GM19035 (cell line): ENCODE results near the gene UACA.
"Not testable (repeated sequence)": the region's sequence is repeated elsewhere in the genome, so short reads cannot be mapped to it uniquely, and the experiment has no call there.

Experiments
- ATAC-seq: cut with Tn5 transposase; IDR thresholded peaks from one replicate; pipeline ENCODE4 v1.9.1; 2021; ENCODE audit not compliant: unreplicated experiment

The UACA gene

DNA sequence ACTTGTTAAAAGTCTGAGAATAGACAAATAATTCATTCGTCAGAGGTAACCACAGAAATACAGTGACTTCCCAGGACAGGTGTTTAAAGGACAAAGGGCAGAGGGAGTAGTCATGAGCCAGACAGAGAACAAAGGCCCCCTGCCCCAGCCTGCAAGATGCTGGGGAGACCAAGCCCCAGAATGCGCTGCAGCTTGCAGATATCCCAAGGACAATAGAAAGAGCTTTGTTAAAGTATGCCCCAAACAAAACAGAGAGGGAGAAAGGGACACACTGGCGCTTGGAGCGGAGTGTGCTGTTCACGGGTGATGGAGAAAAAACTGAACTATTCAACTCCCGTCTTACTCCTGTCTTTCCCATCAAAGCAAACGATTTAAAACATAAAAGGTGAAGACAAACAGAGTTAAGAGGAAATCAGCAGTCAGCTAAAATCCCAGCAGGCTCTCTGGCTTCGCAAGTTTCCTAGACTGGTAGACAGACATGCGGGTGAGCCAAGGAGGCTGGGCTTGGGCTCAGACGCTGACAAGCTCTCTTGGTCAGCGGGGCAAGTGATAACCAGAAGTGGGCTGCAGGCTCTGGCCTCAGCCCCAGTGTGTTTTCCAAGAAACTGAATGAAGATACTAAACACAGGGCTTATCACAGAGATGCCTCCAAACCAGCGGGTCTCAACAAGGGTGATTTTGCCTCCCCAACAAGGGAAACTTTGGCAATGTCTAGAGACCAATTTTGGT lies 130.1 kb downstream of the UACA start:
- ATAC-seq: no peak

DNA sequence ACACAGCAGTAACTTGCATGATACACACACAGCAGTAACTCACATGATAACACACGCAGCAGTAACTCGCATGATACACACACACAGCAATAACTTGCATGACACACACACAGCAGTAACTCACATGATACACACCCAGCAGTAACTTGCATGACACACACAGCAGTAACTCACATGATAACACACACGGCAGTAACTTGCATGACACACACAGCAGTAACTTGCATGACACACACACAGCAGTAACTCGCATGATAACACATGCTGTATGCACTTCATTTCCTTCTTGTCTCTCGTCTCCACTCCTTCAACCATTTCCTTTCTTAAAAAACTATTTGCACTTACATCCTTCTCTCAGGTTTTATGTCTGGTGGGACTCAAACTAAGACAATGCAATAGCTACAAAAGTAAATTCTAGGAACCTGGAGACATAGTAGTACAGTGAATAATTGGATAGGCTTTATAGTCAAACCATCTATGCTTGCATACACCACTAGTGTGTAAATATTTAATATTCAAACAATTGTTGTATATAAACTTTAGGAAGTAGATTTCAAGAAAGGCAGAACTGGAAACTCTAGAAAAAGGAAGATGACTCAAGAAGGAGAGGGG lies 130.8 kb downstream of the UACA start:
- ATAC-seq: no peak

DNA sequence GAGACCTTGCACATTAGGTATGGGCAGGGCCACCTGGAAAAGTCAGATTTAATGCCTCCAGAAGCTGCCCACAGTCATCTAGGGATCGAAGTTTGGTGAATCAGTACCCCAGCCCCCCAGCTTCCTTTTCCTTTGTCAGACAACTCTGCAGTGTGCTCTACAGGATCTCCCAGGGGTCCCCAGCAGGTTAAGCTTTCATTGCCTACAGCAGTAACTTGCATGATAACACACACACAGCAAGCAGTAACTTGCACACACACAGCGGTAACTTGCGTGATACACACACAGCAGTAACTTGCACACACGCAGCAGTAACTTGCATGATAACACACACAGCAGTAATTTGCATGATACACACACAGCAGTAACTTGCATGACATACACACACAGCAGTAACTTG lies 131.3 kb downstream of the UACA start:
- ATAC-seq: no peak

DNA sequence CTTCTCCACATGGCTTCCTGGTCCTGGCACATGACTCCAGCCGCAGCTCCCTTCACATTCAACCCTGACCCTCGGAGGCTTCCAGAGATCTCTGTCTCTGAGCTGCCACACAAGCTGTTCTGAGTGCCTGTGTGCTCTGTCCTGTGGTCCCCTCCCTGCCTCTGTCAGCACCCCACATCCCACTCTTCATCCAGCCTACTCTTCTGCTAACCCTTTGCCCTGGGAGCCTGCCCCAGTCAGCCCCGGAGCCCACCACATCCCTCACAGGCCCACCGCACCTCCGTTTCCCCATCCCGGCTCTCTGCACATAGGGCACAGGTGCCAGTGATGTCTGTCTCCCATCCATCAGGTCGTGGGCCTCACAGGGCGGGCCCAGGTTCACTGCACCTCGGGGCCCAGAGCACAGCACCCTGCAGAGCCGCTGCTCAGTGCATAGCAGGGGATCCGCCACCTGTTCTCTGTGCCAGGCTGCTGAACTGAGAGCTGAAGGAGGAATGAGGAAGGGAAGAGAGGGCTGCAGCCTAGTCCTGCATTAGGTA lies 133.6 kb downstream of the UACA start:
- ATAC-seq: no peak

DNA sequence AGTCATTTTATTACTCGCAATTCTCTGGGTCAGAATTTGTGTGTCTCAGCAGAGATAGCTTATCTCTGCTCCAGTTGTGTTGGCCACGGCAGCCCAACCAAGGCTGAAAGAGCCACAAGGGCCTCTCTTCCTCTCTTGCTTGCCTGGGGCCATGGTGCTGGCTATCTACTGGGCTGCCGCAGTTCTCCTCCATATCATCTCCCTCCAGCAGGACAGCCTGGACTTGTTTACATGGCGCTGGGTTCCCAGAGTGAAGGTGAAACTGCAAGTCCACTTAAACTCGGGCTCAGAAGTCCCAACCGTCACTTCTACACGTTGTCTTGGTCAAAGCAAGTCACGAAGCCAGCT lies 134.8 kb downstream of the UACA start:
- ATAC-seq: no peak

DNA sequence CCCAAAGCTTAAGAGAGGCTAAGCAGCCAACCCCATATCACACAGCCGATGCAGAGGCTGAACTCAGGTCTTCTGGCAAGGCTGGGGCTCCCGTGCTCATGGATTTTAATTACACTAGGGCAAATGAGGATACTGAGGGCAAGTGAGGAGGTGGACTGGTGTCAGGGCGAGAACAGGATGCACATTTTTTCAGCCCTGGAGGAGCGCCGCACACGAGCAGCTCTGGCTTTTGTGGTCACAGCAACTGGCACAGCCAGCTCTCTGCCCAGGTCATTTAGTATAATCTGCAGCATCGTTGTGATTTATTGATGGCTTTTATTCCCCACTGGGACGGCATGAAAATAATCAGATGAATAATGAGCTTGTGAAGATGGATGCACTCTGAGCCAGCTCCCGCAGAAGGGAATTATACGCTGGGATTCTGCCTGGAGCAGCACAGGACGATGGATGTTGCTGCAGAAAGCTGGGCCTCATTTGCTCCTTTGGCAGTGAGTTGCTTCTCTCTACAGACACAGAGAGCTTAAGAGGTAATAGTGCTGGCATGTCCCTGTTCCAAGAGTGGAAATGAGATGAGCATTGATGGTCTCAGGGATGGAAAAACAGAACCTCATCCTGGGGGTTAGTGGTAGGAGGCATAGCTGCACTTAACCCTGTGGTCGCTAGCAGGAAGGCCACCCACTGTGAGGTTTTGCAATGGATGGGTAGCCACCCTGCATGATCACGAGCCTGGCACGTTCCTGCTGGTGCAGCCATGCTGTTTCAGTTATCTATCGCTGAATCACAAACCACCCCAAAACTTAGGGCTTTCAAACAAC lies 135.4 kb downstream of the UACA start:
- no peak for ATAC-seq

DNA sequence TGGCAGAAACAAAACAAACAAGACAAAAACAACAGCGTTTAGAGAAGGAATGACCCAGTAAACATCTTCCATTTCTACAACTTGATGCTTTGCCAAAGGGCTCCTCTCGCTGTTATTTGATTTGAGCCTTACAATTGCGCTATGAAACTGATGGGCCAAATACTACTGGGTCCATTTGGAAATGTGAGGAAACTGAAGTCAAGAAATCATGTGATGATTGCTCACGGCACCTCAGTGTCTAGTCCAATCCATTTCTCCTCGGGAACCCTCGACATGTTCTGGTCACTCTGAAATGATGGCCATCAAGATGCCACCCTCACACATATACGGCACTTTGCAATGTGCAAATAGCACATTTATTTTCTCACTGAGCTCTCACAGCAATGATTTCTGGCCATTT lies 136.0 kb downstream of the UACA start:
- no peak for ATAC-seq

DNA sequence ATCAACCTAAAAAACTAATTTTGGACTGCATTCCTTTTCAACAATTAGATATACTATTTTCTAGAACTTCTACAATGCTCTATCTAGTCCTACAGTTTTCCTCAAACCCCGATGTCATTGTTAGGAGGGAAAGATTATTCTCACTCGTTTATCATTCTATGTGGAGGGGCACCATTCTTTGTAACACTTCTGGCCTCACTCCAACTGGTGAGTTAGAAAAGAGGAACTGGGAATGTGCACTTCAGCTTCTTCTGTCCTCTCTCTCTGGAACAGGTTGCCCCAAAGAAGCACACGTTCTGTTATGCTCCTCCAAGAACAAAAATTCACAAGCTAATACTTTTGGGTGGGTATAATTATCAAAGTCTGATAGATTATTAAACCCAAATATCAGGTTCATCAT lies 137.9 kb downstream of the UACA start:
- ATAC-seq: no peak

DNA sequence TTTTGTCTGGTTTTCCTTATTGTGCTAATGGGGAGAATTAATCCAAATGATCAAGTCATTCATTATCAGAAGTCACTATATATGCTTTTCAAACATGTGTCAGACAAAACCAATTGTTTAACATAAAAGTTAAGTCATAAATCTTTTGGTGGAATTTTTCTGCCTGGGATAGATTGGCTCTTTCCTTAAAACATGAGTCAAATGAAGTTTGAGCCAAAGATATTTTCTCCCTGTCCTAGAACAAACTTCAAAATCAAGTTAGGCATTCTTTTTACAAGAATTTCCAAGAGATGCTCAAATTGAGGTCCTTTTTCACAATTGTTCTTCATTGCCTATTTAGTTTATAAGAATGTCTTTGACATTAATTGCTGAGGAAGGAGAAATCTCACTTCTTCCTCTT lies 138.3 kb downstream of the UACA start:
- ATAC-seq: no peak

DNA sequence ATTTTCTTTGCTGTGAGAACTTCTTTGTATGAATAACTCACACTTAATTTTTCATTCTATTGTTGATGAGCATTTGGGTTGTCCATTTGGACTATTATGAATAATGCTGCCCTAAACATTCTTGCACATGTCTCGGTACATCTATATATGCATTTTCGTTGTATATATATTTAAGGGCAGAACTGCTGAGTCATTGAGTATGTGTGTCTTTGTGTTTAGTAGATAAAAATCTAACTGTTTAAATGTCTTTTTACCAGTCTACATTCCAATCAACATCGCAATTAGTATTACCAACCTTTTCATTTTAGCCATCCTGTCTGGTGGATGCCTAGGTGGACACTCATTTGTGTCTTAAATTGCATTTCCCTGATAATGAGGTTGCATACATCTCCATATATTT lies 144.4 kb downstream of the UACA start:
- ATAC-seq: no peak

DNA sequence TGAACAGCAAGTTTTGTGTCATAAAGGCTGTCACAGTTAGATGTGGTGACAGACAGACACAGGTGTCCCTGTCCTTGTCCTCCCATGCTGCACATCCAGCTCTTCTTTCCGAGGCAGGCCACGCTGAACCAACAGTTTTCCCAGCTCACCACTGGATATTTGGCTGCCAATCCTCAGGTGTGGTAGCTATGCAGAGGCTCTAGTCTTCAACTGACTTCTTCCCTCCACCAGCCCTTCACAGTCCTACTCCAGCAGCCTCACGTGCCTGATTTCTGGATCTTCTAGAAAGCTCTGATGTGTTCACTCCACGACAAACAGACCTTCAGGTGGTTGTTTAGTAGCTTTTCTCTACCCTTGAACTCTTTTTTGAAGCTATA lies 145.5 kb downstream of the UACA start:
- no peak for ATAC-seq

DNA sequence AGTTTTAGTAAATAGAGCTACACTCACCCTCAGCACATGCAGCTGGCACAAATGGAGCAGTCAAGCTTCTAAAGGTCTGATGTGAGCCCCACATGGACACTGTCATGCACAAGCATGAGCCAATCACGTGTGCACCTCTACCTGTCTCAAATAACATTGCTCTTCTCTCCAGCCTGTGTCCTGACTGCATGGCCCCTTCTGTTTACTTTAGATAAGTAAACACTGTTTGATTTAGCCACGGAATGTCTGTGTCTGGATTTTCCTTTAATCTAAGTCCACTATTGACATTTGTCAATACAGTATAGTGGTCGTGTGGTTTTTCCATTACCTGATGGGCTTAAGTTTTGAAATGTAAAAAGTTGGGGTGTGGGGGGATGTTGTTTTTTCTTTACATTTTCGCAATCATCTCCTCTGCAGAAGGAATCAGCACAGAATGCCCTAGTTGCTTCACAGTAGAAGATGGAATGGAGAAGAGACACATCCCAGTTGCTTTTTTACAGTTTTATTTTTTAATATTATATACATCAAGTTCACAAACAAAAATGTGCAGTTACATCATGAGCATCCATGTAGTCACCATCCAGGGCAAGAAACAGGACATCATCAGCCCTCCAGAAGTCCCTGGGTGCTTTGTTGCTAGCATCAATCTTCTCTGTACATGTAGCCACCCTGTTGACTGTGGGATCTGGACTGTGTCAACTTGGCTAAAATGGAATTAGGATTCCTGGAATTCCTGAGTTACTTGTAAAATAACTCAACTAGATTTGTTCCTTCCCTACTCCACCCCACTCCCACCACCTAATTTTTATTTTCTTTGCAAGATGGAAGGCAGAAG lies 146.1 kb downstream of the UACA start:
- ATAC-seq: no peak

DNA sequence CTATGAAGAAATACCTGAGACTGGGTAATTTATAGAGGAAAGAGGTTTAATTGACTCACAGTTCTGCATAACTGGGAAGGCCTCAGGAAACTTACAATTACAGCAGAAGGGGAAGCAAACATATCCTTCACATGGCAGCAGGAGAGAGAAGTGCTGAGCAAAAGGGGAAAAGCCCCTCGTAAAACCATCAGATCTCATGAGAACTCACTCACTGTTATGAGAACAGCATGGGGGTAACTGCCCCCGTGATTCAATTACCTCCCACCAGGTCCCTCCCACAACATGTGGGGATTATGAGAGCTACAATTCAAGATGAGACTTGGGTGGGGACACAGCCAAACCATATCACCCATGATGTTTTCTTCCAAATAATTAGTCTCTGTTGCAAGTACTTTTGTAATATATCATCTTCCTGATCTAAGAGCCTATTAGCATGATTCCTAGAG lies 147.0 kb downstream of the UACA start:
- ATAC-seq: not testable (repeated sequence)

DNA sequence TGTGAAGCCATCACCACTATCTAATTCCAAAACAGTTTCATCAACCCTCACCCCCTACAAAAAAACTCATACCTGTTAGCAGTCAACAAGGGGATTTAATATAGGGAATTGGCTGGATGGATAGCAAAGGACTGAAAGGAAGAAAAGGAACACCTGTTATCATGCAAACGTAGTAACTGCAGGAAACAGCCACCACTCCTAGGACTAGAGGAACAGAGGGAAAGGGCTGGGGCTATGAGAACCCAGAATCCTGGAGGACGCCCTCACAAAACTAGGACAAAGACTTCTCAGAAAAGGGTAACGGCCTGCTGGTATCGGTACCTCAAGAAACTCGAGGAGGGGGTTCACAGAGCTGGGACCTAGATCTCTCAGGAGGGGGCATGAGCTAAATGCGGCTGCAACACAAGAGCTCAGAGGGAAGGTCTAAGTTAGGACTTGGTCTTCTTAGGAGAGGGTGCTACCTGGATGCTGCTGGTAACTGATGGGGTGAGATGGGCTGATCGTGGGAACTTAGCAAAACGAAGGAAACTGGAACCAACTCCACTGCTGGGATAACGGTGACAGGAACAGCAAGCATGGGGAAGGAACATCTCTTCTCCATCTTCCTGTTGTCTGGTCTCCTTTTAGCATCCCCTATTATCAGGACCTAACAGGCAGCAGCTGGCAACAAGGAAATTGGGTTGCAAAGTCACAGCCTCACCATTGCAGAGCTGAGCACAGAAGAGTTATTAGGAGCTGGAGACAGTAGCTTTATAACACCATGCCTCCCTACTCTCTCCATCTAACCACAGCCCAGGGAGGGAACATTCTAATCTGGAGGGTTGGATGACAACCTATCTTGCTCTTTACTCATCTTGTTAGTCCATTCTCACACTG lies 147.7 kb downstream of the UACA start:
- ATAC-seq: no peak

DNA sequence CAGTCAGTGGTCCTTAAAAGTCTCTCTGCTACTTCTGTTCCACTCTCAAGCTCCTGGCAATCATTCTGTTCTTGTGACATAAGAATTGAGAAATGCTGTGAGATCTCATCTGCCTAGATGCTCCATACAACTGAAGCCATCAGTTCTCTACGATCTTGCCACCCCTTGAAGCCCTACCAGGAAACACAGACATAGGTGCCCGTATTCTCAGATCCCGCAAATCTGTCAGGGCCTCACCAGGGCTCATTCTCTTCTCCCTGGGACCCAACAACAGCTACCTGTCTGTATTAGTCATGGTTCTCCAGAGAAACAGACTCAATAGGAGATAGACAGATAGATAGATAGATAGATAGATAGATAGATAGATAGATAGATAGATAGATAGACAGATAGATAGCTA lies 149.1 kb downstream of the UACA start:
- ATAC-seq: no peak

DNA sequence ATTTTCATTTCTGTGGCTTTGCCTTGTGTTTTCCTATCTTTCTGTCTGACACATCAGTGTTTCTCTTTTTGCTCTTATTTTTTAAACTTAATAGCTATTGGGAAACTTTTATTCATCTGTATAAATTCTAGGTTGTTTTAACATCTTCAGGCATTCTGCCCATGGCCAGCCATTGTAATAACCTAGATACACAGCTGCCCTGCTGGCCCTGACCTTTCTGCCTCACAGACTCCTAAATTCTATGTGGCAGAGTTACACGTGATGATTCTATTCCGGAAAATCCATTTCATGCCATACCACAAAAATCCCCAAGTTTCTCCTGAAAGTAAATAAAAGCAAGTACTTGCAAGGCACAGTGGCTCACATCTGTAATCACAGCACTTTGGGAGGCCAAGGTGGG lies 150.1 kb downstream of the UACA start:
- ATAC-seq: no peak

DNA sequence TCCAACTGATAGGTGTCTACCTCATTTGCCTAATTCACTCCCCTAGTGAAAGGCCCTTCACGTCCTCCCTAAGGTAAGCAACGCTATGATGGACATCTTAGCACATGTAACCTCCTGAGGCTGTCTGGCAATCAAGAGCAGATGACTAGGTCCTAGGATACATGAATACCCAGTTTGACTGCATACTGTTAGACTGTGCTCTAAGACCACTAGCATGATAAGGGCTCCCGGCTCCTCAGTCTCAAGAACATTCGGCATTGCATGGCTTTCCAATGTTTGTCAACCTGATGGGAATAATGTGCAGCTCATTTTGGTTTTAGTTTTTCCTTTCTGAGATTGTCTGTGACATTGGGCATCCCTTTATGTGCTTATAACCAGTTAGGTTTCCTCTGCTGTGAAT lies 152.1 kb downstream of the UACA start:
- ATAC-seq: no peak

DNA sequence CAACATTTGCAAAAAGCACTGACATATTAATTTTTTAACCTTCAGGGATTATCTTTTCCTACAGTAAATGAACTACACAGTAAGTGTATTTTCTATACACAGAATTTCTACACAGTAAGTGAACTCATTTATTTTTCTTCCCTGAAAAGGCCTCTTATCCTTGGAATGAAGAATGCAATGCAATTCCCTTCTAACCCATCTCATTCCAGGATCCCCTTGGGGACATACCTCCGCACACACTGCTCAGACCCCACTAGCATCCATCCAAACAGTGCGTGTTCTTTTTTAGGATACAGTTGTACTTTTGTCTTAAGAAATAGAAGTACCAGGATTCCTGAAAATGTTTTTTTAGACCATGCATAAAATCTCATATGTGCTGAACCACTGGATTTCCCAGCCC lies 152.8 kb downstream of the UACA start:
- no peak for ATAC-seq

DNA sequence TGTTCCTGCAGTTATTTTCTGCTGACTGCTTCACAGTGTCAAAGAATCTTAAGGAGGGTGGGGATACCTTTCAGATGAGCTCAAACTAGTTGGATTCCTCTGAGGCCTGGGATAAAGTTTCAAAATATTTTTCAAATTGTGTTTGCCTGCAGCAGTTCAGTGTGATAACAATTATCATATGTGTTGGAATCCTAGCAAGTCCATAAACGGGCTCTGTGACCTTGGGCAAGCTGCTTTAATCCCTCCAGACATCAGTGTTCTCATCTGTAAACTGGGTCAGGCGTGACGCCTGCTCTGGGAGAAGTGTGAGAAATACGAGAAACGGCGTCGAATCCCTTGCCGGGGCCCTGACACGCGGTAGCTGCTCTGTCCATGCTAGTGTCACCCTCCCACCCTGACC lies 153.5 kb downstream of the UACA start:
- ATAC-seq: no peak

DNA sequence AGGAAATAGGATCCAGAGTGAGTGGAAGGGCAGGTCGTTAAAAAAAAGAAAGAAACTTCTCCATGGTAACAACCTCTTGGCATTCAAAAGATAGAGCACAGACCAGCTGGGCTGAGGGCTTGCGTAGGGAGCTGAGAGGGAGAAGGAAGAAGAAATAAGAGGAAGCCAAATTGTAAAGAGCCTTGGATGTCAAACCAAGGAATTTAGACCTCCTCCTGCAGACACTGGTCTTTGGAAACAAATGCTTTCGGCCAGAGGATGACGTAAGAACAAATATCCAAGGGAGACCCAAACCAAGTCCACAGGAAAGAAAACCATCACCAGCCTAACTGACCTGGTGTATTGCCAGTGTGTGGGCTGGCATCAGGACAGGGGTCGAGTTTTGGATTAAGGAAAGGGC lies 155.2 kb downstream of the UACA start:
- ATAC-seq: no peak
